K562 (cell line): ENCODE measurements around the gene NSG2. TPM values are rescaled to one million over a fixed set of nuclear protein-coding genes. Genes with fewer than 3 reads are reported as not detected.

Experiments
- ATAC-seq: fragments of 200-7000 bp; cut with Tn5 transposase; 3 replicates; pipeline ENCODE4 v1.9.1; 2020; ENCODE audit warnings: moderate library complexity
- BruUV-seq: library from RNA; stranded (reverse); fragments of 400-500 nt; replicated peaks from 2 replicates; lab custom pipeline; 2021; lab: Mats Ljungman, UMichigan
- CTCF ChIA-PET: fragments of 300-600 bp; formaldehyde crosslinking; extraction: SDS; loops from one replicate; lab custom pipeline; 2021; ENCODE audit warnings: low intra/inter-chr PET ratio; lab: Yijun Ruan, JAX
- POLR2A ChIA-PET: fragments of 300-600, 350-650 bp; sonication (Branson Sonifier 250); formaldehyde crosslinking; extraction: SDS; loops from one replicate; lab custom pipeline; 2021; ENCODE audit warnings: antibody characterized with exemption, inconsistent platforms; lab: Yijun Ruan, JAX
- DNase-seq, 4 experiments: peaks; one replicate each; pipeline versions ENCODE4 v3.0.0 to v3.0.0-alpha.2; 2011 to 2018; ENCODE audit warnings: low spot score in 3 of 4, mixed read lengths in 3 of 4; ENCODE audit errors: extremely low read depth in 1 of 4
- FAIRE-seq: peaks from 2 replicates; lab custom pipeline; 2011; peaks lifted over from hg19 to GRCh38; lab: Jason Lieb, UNC
- H2AFZ ChIP-seq: 2 replicates; pipeline ENCODE4 v1.6.0; 2011; ENCODE audit warnings: low read depth, low read length, control low read depth, inconsistent platforms
- H3K27ac ChIP-seq: fragments of 200-600 bp; 3 replicates; pipeline ENCODE4 v1.8.0; 2011; ENCODE audit warnings: low read depth, mild to moderate bottlenecking, control low read depth, inconsistent platforms, low read length, moderate library complexity, mixed read lengths; ENCODE audit errors: extremely low read depth
- H3K27me3 ChIP-seq, 2 experiments: fragments of 300-600 bp in 1 of 2; 2 replicates in 1 of 2; 3 replicates in 1 of 2; pipeline versions ENCODE4 v1.6.0 to v1.8.0; 2011; ENCODE audit warnings: inconsistent platforms in 2 of 2, low read length in 2 of 2, mild to moderate bottlenecking in 1 of 2, mixed read lengths in 1 of 2, moderate library complexity in 1 of 2; ENCODE audit not compliant: control insufficient read depth in 2 of 2, insufficient read depth in 2 of 2
- H3K36me3 ChIP-seq: fragments of 300-600 bp; 3 replicates; pipeline ENCODE4 v1.8.0; 2011; ENCODE audit warnings: mild to moderate bottlenecking, low read length, inconsistent platforms; ENCODE audit not compliant: control insufficient read depth, insufficient read depth
- H3K4me1 ChIP-seq, 2 experiments: fragments of 200-600 bp in 1 of 2; replicated peaks in 1 of 2; 2 replicates in 1 of 2; 3 replicates in 1 of 2; pipeline versions ENCODE4 v1.5.1 to v1.8.0; 2011; ENCODE audit warnings: inconsistent platforms in 2 of 2, low read length in 2 of 2, mild to moderate bottlenecking in 1 of 2, mixed read lengths in 1 of 2, moderate library complexity in 1 of 2; ENCODE audit not compliant: control insufficient read depth in 2 of 2, insufficient read depth in 2 of 2
- H3K4me2 ChIP-seq: 2 replicates; pipeline ENCODE4 v1.6.1; 2011; ENCODE audit warnings: low read length, control low read depth, inconsistent platforms, mixed read lengths; ENCODE audit not compliant: insufficient read depth
- H3K4me3 ChIP-seq: fragments of 200-600 bp; sonication (generic), shearing (Covaris generic); 2 replicates; pipeline ENCODE4 v1.5.1; 2016; ENCODE audit warnings: control low read depth, inconsistent platforms
- H3K79me2 ChIP-seq: fragments of 200-600 bp; 3 replicates; pipeline ENCODE4 v1.8.0; 2011; ENCODE audit warnings: low read length, inconsistent platforms; ENCODE audit not compliant: control insufficient read depth, insufficient read depth
- H3K9ac ChIP-seq, 2 experiments: 2 replicates each; pipeline versions ENCODE4 v1.6.0 to v1.6.1; 2011; ENCODE audit warnings: low read depth in 2 of 2, low read length in 2 of 2, control low read depth in 1 of 2, inconsistent platforms in 1 of 2, mild to moderate bottlenecking in 1 of 2, mixed read lengths in 1 of 2; ENCODE audit not compliant: insufficient read depth in 1 of 2
- H3K9me1 ChIP-seq: one replicate; pipeline ENCODE4 v1.6.0; 2011; ENCODE audit warnings: inconsistent platforms, mild to moderate bottlenecking, low read length, moderate library complexity; ENCODE audit not compliant: control insufficient read depth, insufficient read depth
- H3K9me3 ChIP-seq: replicated peaks from 2 replicates; pipeline ENCODE4 v1.5.1; 2011; ENCODE audit warnings: low read depth, low read length, inconsistent platforms; ENCODE audit not compliant: control insufficient read depth, insufficient read depth
- H4K20me1 ChIP-seq: replicated peaks from 2 replicates; pipeline ENCODE4 v1.6.1; 2011; ENCODE audit warnings: low read length, inconsistent platforms, mixed read lengths; ENCODE audit not compliant: control insufficient read depth, insufficient read depth
- ELF1 ChIP-seq: fragments of 200-800 bp; sonication (Bioruptor generic); IDR thresholded peaks from 2 replicates; pipeline ENCODE4 v1.6.1; 2016; ENCODE audit warnings: missing genetic modification characterization, missing compliant biosample characterization
- ILK ChIP-seq: fragments of 450-650 bp; IDR thresholded peaks from 2 replicates; pipeline ENCODE4 v1.6.1; 2016; ENCODE audit warnings: missing genetic modification characterization, low read depth, mild to moderate bottlenecking, missing compliant biosample characterization, moderate library complexity, borderline replicate concordance
- NFYB ChIP-seq: IDR thresholded peaks from 2 replicates; pipeline ENCODE4 v1.6.1; 2011; ENCODE audit warnings: mild to moderate bottlenecking, moderate library complexity; ENCODE audit not compliant: insufficient read length; ENCODE audit errors: extremely low read depth
- RFX1 ChIP-seq: fragments of 450-650 bp; IDR thresholded peaks from 2 replicates; pipeline ENCODE4 v1.6.1; 2016; ENCODE audit warnings: mild to moderate bottlenecking, moderate library complexity
- ZNF134 ChIP-seq: fragments of 250-450 bp; sonication (Bioruptor Pico); conservative IDR thresholded peaks from 2 replicates; pipeline ENCODE4 v1.4.0; 2020
- ZNF263 ChIP-seq: sonication (generic); formaldehyde crosslinking; IDR thresholded peaks from 2 replicates; pipeline ENCODE4 v1.8.0; 2022; ENCODE audit warnings: mild to moderate bottlenecking, missing genetic modification reagents, borderline replicate concordance
- WGBS: fragments of 100-300 bp; shearing (Covaris generic); methylation state at CpG from one replicate; pipeline ENCODE4 v1.1.6; 2016; ENCODE audit warnings: low coverage, mixed read lengths; ENCODE audit not compliant: insufficient coverage; ENCODE audit errors: missing lambda C conversion rate; 5-methylcytosine and 5-hydroxymethylcytosine counted together
- in situ Hi-C: fragments of 300-500 bp; cut with MboI; formaldehyde crosslinking; loops from 4 replicates; pipeline ENCODE4 v1.15.0; 2018; ENCODE audit warnings: inconsistent platforms, mixed read lengths
- intact Hi-C: fragments of 100-400 bp; cut with micrococcal nuclease; formaldehyde crosslinking; loops from 2 replicates; pipeline ENCODE4 v1.14.2; 2022
- polyA plus RNA-seq, 8 experiments: library from polyadenylated mRNA; depleted of rRNA in 4 of 8; stranded (reverse) in 5 of 8; unstranded in 3 of 8; fragments of >200 nt; fragmentation: Nextera tagmentation in 2 of 8; fragmentation: Illumina TruSeq in 1 of 8; extraction: Ambion mirVana in 2 of 8; extraction: Trizol in 1 of 8; gene quantifications; 2 replicates each; pipeline versions ENCODE4 v1.2.1 to v1.2.3, GENCODE V29; 2011 to 2014; ENCODE audit warnings: inconsistent platforms in 1 of 8, missing spikeins in 1 of 8
- total RNA-seq, 7 experiments: library from RNA; depleted of rRNA in 6 of 7; stranded (reverse); fragments of >200 nt in 6 of 7; fragmentation: Illumina TruSeq in 2 of 7; extraction: Trizol in 2 of 7; gene quantifications; 2 replicates each; pipeline versions ENCODE4 v1.2.1 to v1.2.3, GENCODE V29; 2011 to 2021; ENCODE audit warnings: low replicate concordance in 1 of 7
- TF ChIP-seq, protein P1 (sequence below): IDR thresholded peaks from 3 replicates; pipeline ENCODE4 v1.6.1; 2011; ENCODE audit warnings: borderline replicate concordance, mild to moderate bottlenecking, moderate library complexity; ENCODE audit not compliant: insufficient read length; ENCODE audit errors: extremely low read depth
- TF ChIP-seq, protein P2 (sequence below): sonication (generic); formaldehyde crosslinking; IDR thresholded peaks from 2 replicates; pipeline ENCODE4 v1.8.0; 2023; ENCODE audit warnings: mild to moderate bottlenecking, missing genetic modification reagents

NSG2 gene
- total and polyA plus RNA-seq, 9 of the 15 experiments (the other 6 are each of a cell fraction or from before 2014, with no cell fraction given), result not detected

DNA sequence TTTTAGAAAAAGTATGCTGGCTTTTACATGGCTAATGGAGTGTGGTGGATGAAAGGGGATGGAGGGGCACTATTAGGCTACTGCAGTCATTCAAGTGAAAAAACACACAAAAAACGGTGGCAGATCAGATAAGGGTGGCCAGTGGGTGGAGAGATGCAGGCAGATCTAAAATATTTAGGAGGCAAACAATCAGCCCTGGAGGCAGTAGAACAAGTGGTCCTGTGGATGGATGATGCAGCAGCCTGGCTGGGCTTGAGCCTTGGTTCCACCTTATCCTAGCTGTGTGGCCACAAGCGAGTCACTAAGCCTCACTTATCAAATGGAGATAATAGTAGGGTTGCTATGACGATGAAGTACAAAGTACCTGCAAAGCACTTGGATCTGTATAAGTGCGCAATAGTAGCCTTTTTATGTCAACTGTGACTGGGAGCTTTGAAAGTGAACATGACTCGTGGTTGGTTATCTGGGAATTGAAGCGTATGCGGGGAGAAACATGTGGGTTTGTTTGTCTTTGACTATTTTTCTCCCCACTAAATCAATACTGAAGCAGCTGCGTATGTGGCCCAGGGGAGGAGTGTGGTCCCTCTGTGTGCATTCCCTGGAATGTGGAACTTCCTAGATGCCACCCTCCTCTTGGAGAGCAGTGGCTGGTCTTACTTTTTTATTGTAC is 20.2 kb downstream of the NSG2 start:
- Histone ChIP-seq H3K4me3 (no peak overlapping the region), H3K79me2 (no peaks in the 10 kb centered on the region), H4K20me1 (no peaks in the 10 kb centered on the region), H3K9me1 (no peaks in the 10 kb centered on the region), H3K27me3 (peaks cover 11 to 35% of the 10 kb centered on the region in 2 experiments; a peak in 4 of 5 replicates), H3K27ac (no peak overlapping the region), H3K9ac (no peak overlapping the region), H3K4me1 (no peaks in the 10 kb centered on the region), H2AFZ (no peak overlapping the region), H3K9me3 (no peaks in the 10 kb centered on the region), H3K36me3 (no peaks in the 10 kb centered on the region), H3K4me2 (no peak overlapping the region)
- ATAC-seq (no peak), FAIRE-seq (no peak), DNase-seq (no peak)
- CTCF ChIA-PET, result no interaction called here
- no TSS peak for BruUV-seq
- POLR2A ChIA-PET, result no interaction called here
- intact Hi-C loops, result no loop called here
- TF ChIP-seq ZNF263 (CRISPR knock-in tag), result no peak
- TF ChIP-seq RFX1, result peak; percentile 36; the same call in 1 of the 2 replicates
- in situ Hi-C loops, result no loop called here
- under 1% methylated on average over 8 of the region's 8 CpGs for WGBS

DNA sequence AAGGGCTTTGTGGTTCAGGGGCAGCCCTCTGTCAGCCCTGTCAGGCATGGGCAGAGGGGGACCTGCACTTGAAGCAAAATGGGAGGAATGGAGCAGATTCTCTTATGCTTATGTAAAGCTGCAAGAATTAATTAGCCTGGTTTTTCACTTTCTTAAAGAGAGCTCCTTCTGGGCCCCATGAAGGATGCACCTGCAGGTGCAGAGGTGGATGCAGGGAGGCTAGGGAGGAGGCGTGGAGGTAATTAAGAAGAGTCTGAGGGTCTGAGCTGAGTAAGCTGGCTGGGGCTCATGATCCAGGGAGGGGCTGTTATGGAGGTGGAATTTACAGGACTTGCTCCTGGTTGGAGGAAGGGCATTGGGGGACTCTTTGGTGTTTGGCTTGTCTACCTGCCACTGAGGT is 22.0 kb downstream of the NSG2 start:
- DNase-seq (no peak), FAIRE-seq (no peak), ATAC-seq (no peak)
- ChIA-PET CTCF (no interaction called here), POLR2A (interaction anchor here (0.7 kb wide), 2 partner anchors 22 kb away, joined by 3 read pairs; partner anchors contain the start of gene NSG2)
- H4K20me1 ChIP-seq, result no peaks in the 10 kb centered on the region
- H3K79me2 ChIP-seq, result no peaks in the 10 kb centered on the region
- H3K4me2 ChIP-seq, result no peak overlapping the region
- no peak overlapping the region for H2AFZ ChIP-seq
- in situ Hi-C loops, result no loop called here
- 8% methylated on average over 1 of the region's 1 CpG for WGBS
- no peak overlapping the region for H3K27ac ChIP-seq
- no peaks in the 10 kb centered on the region for H3K9me3 ChIP-seq
- no TSS peak for BruUV-seq
- H3K9ac ChIP-seq, result no peak overlapping the region
- peaks cover 11 to 48% of the 10 kb centered on the region in 2 experiments; a peak in 4 of 5 replicates for H3K27me3 ChIP-seq
- intact Hi-C loops, result no loop called here
- no peaks in the 10 kb centered on the region for H3K9me1 ChIP-seq
- H3K4me1 ChIP-seq, result no peaks in the 10 kb centered on the region; a peak in 1 of 5 replicates
- H3K36me3 ChIP-seq, result no peaks in the 10 kb centered on the region
- no peak overlapping the region for H3K4me3 ChIP-seq
- TF ChIP-seq, protein P1, sequence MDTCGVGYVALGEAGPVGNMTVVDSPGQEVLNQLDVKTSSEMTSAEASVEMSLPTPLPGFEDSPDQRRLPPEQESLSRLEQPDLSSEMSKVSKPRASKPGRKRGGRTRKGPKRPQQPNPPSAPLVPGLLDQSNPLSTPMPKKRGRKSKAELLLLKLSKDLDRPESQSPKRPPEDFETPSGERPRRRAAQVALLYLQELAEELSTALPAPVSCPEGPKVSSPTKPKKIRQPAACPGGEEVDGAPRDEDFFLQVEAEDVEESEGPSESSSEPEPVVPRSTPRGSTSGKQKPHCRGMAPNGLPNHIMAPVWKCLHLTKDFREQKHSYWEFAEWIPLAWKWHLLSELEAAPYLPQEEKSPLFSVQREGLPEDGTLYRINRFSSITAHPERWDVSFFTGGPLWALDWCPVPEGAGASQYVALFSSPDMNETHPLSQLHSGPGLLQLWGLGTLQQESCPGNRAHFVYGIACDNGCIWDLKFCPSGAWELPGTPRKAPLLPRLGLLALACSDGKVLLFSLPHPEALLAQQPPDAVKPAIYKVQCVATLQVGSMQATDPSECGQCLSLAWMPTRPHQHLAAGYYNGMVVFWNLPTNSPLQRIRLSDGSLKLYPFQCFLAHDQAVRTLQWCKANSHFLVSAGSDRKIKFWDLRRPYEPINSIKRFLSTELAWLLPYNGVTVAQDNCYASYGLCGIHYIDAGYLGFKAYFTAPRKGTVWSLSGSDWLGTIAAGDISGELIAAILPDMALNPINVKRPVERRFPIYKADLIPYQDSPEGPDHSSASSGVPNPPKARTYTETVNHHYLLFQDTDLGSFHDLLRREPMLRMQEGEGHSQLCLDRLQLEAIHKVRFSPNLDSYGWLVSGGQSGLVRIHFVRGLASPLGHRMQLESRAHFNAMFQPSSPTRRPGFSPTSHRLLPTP, result no peak
- TF ChIP-seq ILK (tag) (no peak), NFYB (no peak), ZNF134 (no peak), ELF1 (tag) (no peak)
- TF ChIP-seq, protein P2, sequence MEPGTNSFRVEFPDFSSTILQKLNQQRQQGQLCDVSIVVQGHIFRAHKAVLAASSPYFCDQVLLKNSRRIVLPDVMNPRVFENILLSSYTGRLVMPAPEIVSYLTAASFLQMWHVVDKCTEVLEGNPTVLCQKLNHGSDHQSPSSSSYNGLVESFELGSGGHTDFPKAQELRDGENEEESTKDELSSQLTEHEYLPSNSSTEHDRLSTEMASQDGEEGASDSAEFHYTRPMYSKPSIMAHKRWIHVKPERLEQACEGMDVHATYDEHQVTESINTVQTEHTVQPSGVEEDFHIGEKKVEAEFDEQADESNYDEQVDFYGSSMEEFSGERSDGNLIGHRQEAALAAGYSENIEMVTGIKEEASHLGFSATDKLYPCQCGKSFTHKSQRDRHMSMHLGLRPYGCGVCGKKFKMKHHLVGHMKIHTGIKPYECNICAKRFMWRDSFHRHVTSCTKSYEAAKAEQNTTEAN, result no peak
